Breast epithelium (tissue), 4 donors: ENCODE data around the gene RASL10B. TPM values are rescaled to one million over a fixed set of nuclear protein-coding genes. Genes with fewer than 3 reads are reported as not detected.

ENCODE experiments used
- DNase-seq, 2 donors: peaks; one replicate each; pipeline ENCODE4 v3.0.0-alpha.2; 2019; ENCODE audit warnings: low spot score in 2 of 2
- H3K27ac ChIP-seq, 2 donors: fragments of 200-600 bp; sonication (generic) in 1 of 2; one replicate each; pipeline ENCODE4 v1.5.1; 2016 to 2019; ENCODE audit warnings: mild to moderate bottlenecking in 1 of 2
- H3K27me3 ChIP-seq, 2 donors: fragments of 200-600 bp; sonication (generic) in 1 of 2; one replicate each; pipeline versions ENCODE4 v1.5.1 to v1.6.0; 2017 to 2019; ENCODE audit warnings: control low read depth in 1 of 2, mild to moderate bottlenecking in 1 of 2
- H3K36me3 ChIP-seq: fragments of 200-600 bp; one replicate; pipeline ENCODE4 v1.5.1; 2019
- H3K4me1 ChIP-seq, 2 donors: fragments of 200-600 bp; sonication (generic); one replicate each; pipeline ENCODE4 v1.5.1; 2016 to 2019; ENCODE audit warnings: control low read depth in 1 of 2
- H3K4me3 ChIP-seq, 3 donors: fragments of 200-600 bp; sonication (generic); 1 replicate in 2 of 3; 2 replicates in 1 of 3; pipeline ENCODE4 v1.5.1; 2016 to 2019; ENCODE audit warnings: mild to moderate bottlenecking in 3 of 3, moderate library complexity in 2 of 3
- H3K9me3 ChIP-seq, 2 donors: fragments of 200-600 bp; sonication (generic) in 1 of 2; one replicate each; pipeline ENCODE4 v1.5.1; 2016 to 2019; ENCODE audit warnings: control low read depth in 1 of 2
- CTCF ChIP-seq, 3 donors: fragments of 450-650 bp; IDR thresholded peaks; one replicate each; pipeline ENCODE4 v1.5.1; 2016 to 2017; ENCODE audit warnings: antibody characterized with exemption in 3 of 3, mild to moderate bottlenecking in 3 of 3, moderate library complexity in 3 of 3
- POLR2A ChIP-seq: fragments of 450-650 bp; IDR thresholded peaks from one replicate; pipeline ENCODE4 v1.6.1; 2016; ENCODE audit warnings: antibody characterized with exemption, mild to moderate bottlenecking, moderate library complexity
- POLR2AphosphoS5 ChIP-seq, 3 donors: sonication (generic); formaldehyde crosslinking; IDR thresholded peaks; one replicate each; pipeline ENCODE4 v1.6.1; 2017; ENCODE audit warnings: antibody characterized with exemption in 3 of 3
- intact Hi-C: fragments of 100-400 bp; cut with DNase I; formaldehyde crosslinking; loops from one replicate; pipeline ENCODE4 v1.15.1; 2023; ENCODE audit warnings: low total_unique reads
- total RNA-seq, 3 donors: library from RNA; depleted of rRNA; stranded (reverse); fragments of >200 nt; gene quantifications; one replicate each; pipeline ENCODE4 v1.1.0, GENCODE V29; 2016

Gene RASL10B
- total RNA-seq, 3 donors from 2014 or later: 5.9 to 27.8 (median 11.1) TPM

- no peaks in the 10 kb centered on the region for H3K4me1 ChIP-seq
Observed at GRCh38 chr17:35716897-35717465, 14.5 kb upstream of the RASL10B start.

DNA sequence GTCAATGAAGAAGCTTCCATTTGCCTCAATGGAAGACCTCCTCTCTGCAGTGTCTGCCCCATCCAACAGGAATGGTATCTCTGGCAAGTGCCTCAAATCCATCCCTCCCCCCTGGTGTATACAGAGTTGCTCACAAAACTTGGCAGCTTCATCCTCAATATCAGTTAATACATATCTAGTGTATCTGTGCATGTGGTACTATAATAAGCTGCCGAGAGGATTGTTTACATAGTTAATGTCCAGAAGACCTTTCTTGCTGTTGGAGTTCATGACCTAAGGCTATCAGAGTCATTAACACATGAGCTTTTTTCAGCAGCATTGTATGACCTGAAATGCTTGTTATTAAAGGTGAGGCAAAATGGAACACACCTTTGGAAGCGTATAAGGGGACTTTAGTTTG, 14.0 kb upstream of the RASL10B start:
- no peak for DNase-seq
- no peaks in the 10 kb centered on the region for H3K27me3 ChIP-seq
- peak overlapping the region; percentile 78 to 80 for H3K27ac ChIP-seq
- no peaks in the 10 kb centered on the region for H3K9me3 ChIP-seq
- H3K36me3 ChIP-seq: no peaks in the 10 kb centered on the region
- intact Hi-C loops: no loop called here
- no peak for TF ChIP-seq CTCF (IDR thresholded peaks at IDR 0.05)
- no peak for TF ChIP-seq POLR2A
- no peak for TF ChIP-seq POLR2AphosphoS5 (IDR thresholded peaks at IDR 0.05)
- no peaks in the 10 kb centered on the region for H3K4me1 ChIP-seq
- no peak overlapping the region for H3K4me3 ChIP-seq

More at GRCh38 chr17:35716897-35717465, 14.5 kb upstream of the RASL10B start:
- peak in 1 of 2 donors; percentile 54 for DNase-seq
- Histone ChIP-seq H3K4me3 (no peak overlapping the region), H3K9me3 (no peaks in the 10 kb centered on the region), H3K27ac (peak overlapping the region; percentile 78 to 80), H3K27me3 (no peaks in the 10 kb centered on the region), H3K36me3 (no peaks in the 10 kb centered on the region)
- TF ChIP-seq POLR2AphosphoS5 (IDR thresholded peaks at IDR 0.05) (peak in 1 of 3 donors; percentile 37), POLR2A (no peak)
- intact Hi-C loops: no loop called here

DNA sequence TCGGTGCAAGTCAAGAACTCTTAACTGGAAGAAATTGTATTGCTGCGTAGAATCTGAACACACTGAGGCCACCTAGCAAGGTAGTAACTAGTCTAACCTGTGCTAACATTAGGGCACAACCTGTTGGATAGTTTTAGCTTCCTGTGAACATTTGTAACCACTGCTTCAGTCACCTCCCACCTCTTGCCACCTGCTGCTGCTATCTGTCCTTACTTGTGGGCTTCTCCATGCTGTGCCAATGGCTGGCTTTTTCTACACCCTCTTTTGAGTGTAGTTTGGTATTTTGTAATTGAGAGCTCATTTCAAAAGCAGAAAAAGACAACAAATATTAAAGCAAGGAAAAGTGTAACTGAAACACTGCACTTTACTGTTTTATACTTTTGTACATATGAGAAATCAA, 7.7 kb upstream of the RASL10B start:
- no peak overlapping the region for H3K4me3 ChIP-seq
- H3K27ac ChIP-seq: no peak overlapping the region
- intact Hi-C loops: no loop called here
- no peaks in the 10 kb centered on the region for H3K27me3 ChIP-seq
- no peaks in the 10 kb centered on the region for H3K4me1 ChIP-seq
- no peak for DNase-seq
- no peak for TF ChIP-seq POLR2A
- no peak for TF ChIP-seq CTCF (IDR thresholded peaks at IDR 0.05)
- TF ChIP-seq POLR2AphosphoS5 (IDR thresholded peaks at IDR 0.05): no peak
- no peaks in the 10 kb centered on the region for H3K9me3 ChIP-seq
- no peaks in the 10 kb centered on the region for H3K36me3 ChIP-seq

- H3K27me3 ChIP-seq: no peaks in the 10 kb centered on the region
- H3K27ac ChIP-seq: no peak overlapping the region
- no peaks in the 10 kb centered on the region for H3K9me3 ChIP-seq
- no peak overlapping the region for H3K4me3 ChIP-seq
- DNase-seq: no peak
- TF ChIP-seq POLR2A (no peak), CTCF (IDR thresholded peaks at IDR 0.05) (no peak), POLR2AphosphoS5 (IDR thresholded peaks at IDR 0.05) (no peak)
- no peaks in the 10 kb centered on the region for H3K36me3 ChIP-seq
- intact Hi-C loops: no loop called here
- no peaks in the 10 kb centered on the region for H3K4me1 ChIP-seq
Observed at GRCh38 chr17:35725058-35725457, 6.4 kb upstream of the RASL10B start.

GRCh38 chr17:35725802-35726126, 5.7 kb upstream of the RASL10B start:
- DNase-seq: no peak
- Histone ChIP-seq H3K4me3 (no peak overlapping the region), H3K27me3 (no peaks in the 10 kb centered on the region), H3K36me3 (no peaks in the 10 kb centered on the region), H3K27ac (peak overlapping the region in 1 of 2 donors; percentile 30), H3K9me3 (no peaks in the 10 kb centered on the region), H3K4me1 (no peaks in the 10 kb centered on the region)
- no peak for TF ChIP-seq POLR2AphosphoS5 (IDR thresholded peaks at IDR 0.05)
- TF ChIP-seq POLR2A: no peak
- TF ChIP-seq CTCF (IDR thresholded peaks at IDR 0.05): no peak
- intact Hi-C loops: no loop called here
